Renal pelvis (tissue), 4 donors: ENCODE results near the gene PPFIA1. TPM values are rescaled to one million over a fixed set of nuclear protein-coding genes. Genes with fewer than 3 reads are reported as not detected.
"Not testable (repeated sequence)": the region's sequence is repeated elsewhere in the genome, so short reads cannot be mapped to it uniquely, and the experiment has no call there.

ENCODE experiments used
- DNase-seq: peaks from one replicate; pipeline ENCODE4 v3.0.0-alpha.2; 2013
- polyA plus RNA-seq, 3 donors: library from polyadenylated mRNA; unstranded; fragments of 120-200 nt; gene quantifications; one replicate each; pipeline ENCODE4 v1.2.1, GENCODE V29; 2013; ENCODE audit not compliant: insufficient read length in 3 of 3

PPFIA1 gene
- polyA plus RNA-seq, 3 donors: 46.3 to 60.2 (median 55.9) TPM

DNA sequence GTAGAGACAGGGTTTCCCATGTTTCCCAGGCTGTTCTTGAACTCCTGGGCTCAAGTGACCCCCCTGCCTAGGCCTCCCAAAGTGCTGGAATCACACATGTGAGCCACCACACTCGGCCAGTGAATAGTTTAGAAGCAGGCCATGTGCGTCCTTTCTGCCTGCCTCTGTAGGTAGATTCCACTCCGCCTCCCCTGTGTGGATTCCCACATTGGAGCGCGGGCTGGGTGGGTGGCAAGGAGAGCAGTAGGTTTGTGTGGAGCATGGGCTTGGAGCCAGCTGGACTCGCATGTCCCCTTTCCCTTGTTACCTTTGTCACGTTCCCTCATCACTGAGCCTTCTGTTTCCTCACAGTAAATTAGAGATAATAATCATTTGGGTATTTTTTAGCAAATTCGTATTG is 21.7 kb downstream of the PPFIA1 start:
- DNase-seq: no peak

DNA sequence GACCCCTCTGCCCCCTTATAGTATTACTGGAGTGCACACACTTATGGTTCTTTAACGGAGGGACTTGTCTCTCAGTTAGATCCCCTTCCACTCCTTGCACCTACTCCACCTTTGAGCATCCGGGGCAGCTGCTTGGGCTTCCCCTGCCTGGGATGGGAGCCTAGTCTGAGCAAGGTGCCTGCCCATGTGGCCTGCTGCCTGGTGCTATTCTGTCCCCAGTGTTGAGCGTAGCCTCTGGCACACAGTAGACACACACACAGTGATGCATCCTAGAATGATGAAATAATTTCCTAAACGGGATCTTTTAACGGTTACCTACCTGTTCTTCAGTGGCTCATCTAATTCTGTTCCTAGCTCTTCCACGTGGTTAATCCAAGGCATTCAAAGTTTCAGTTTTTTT is 22.4 kb downstream of the PPFIA1 start:
- DNase-seq: no peak

DNA sequence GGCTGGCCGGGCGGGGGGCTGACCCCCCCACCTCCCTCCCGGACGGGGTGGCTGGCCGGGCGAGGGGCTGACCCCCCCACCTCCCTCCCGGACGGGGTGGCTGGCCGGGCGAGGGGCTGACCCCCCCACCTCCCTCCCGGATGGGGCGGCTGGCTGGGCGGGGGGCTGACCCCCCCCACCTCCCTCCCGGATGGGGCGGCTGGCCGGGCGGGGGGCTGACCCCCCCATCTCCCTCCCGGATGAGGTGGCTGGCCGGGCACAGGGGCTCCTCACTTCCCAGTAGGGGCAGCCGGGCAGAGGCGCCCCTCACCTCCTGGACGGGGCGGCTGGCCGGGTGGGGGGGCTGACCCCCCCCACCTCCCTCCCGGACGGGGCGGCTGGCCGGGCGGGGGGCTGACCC is 24.7 kb downstream of the PPFIA1 start:
- DNase-seq: not testable (repeated sequence)

DNA sequence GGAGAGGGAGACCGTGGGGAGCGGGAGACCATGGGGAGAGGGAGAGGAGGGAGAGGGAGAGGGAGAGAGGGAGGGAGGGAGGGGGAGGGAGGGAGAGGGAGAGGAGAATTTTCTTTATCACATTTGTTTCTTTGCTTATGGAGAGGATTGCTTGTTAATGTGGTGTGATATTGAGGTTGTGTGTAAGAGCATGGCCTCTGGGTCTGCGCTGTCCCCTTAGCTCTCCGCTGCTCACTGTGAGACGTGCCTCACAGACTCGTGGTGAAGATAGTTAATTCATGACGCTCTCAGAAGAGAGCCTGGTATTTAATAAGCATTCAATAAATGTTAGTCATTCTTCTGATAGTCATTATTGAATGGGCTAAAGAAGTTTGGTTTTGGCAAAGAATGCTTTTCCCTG is 26.2 kb downstream of the PPFIA1 start:
- DNase-seq: no peak

DNA sequence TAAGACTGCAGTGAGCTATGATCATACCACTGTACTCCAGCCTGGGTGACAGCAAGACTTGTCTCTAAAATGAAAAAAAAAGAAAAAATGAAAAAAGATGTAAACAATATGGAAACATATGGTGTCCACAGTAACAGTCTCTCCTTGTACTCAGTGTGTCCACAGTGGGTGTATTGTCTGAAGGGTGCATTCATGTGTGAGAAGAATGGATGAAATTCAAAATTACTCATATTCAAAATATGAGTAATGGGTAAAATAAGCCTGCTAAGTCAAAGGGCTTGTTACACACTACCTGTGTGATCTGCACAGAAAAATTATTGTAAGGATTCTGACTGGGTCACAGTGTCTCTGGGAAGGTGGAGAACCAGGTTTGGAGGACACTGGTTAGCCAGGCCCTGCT is 26.9 kb downstream of the PPFIA1 start:
- DNase-seq: no peak

DNA sequence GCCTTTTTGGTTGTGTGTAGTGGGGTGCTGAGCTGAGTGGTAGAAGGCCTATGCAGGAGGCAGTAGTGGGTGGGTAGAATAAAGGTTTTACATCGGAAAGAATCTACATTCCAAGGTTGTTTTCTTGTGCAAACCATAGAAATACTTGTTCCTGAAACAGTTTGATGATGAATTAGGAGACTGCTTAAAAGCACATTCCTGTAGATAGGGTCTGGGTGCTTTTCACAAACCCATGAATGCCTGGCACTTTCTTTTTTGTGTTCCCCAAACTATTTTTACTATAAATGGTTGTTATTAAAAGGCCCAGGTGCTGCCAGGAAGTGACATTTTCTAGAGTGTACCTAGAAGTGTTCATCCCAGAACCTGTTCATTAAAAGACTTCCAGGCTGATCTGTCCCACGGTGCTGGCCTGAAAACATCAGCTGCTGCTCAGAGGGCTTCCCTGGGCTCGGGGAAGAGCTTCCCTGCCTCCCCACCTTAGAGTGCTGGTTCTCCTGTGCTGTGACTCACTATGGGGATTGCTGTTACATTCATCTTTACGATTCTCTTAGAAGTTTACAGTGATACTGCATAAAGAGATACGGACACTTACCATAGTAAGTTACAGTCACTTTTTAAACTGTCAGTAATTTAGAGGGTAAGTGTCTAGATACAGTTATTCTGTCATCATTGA is 27.9 kb downstream of the PPFIA1 start:
- DNase-seq: no peak

DNA sequence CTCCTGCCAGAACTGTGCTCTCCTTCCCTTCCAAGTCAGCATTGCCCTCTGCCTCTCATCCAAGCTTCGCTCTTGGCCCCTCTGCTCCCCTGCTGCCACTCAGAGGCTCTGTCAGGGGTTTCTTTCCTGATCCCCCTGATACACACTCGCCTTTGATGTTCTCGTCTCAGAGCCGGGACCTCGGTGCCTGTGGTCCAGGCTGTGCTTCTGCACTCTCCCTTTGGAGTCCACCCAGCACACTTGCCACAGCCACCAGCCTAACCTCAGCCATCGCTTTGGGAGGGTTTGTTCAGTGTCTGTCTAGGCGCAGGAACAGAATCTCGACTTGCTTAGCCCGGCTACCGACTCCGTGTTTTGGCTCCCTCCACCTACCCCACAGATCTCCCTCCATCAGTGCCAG is 29.1 kb downstream of the PPFIA1 start:
- DNase-seq: no peak

DNA sequence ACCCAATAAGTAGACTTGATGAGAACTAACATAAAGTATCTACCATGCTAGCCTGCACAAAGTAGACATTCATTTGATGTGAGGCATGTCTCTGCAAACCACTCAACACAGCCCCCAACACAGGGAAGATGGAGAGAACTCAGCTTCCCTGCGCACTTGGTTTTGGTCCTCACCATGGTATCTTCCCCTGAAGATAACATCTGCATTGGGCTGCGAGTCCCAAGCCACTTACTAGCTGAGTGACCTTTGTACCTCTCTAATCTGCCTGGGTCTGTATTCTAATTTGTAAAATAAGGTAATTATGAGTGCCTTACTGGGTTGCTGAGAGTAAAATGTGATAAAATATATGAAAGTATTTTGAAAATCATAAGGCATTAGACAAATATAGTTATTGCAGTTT is 30.7 kb downstream of the PPFIA1 start:
- no peak for DNase-seq

DNA sequence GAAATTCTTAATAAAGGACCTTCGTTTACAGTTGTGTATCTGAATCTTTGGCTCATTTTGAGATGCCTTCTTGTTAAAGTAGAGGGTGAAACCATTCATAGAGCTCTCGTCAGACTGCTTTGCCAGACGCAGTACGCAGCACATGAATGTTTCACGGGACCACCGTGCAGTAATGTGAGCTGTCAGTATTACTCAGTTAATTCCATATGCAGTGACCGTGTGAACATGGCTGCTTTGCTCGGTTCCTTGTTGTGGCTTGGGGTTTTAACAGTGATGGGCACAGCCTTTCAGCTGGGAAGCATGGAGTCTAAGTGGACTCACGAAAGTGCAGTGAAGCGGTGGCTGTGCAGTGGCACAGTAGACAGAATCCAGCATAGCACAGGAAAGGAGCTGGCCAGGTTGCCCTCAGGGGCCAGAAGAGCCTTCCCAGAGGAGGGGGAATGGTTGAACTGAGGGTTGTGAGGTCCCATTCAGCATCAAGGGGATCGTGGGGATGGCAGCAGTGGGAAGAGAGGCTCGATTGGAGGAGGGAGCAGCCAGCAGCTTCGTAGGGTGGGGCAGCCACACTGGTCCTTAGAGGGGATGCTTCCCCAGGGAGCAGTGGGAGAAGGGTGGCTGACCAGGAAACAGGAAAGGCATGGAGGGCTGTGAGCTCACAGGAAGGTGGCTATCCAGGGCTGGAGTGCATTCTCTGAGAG is 31.4 kb downstream of the PPFIA1 start:
- DNase-seq: no peak

DNA sequence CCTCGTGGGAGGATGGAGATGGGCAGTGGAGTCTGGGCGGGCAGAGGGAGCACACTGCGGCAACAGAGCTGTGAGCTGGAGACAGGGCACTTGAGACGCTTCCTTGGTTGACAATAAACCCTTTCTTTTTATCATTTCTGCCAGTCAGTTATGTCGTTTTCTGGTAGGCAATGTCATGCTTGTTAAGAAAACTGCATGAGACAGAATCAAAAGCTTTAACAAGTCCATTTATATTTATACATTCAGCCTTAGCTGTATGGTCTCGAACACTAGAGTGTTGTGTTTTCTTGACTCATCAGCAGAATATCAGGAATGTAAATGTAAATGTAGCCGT is 31.9 kb downstream of the PPFIA1 start:
- no peak for DNase-seq

DNA sequence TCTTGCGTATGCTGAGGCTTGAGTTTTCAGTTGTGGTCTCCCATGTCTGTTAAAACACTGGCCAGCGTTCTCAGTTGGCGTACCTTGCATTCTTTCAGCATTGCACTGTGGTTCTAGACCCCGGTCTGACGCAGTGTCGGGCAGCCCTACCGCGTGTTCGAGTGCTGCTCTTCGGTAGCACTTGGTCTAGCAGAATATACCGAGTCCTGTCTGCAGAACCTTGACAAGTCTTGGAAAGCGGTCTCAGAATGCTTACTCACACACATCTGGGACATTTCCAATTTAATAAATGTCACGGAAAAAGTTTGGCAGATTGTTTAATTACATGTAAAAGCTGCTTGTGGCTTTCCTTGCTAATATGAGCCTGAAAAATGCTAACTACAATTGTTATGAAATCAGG is 32.6 kb downstream of the PPFIA1 start:
- DNase-seq: no peak

DNA sequence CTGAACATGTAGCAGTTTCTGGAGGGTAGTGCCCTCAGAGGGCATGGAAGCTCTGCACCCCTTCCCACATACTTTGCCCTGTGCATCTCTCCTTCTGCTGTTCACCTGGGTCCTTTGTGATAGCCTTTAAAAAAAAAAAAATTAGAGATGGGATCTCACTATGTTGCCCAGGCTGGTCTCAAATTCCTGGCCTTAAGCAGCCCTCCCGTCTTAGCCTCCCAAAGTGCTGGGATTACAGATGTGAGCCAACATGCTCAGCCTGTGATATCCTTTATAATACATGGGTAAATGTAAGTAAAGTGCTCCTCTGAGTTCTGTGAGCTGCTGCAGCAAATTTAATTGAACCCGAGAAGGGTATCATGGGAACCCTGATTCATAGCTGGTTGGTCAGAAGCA is 33.7 kb downstream of the PPFIA1 start:
- no peak for DNase-seq

DNA sequence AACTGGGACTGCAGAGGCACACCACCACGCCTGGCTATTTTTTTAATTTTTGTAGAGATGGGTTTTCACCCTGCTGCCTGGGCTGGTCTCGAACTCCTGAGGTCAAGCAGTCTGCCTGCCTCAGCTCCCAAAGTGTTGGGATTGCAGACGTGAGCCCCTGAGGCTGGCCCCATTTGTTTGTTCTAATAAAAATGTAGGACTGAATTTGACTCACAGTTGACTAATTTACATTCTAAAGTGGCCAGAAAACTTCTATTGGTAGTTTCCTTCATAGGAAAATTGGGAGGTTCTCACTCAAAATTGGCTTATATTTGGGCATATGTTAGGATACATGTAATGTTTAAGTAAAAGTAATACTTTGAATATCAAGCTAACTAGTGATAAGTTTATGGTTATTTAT is 35.0 kb downstream of the PPFIA1 start:
- no peak for DNase-seq

DNA sequence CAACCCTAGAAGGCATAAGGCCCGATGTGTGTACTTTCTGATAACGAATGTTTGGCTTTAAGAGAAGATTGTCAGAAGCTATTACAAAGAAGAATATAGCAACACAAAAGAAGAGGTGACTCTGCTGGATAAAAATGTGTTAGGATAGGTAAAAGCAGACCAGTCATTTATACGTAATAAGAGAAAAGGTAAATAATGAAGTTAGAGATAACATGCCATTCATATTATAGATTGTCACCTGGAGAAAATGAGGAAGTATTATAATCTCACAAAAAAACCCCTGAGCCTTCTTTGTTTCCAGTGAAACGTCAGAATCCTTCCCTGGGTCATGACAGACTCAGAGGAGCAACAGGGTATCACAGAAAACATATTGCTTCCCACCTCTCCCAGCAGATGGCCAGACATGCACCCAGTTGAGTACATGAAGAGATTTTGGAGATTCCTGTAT is 36.1 kb downstream of the PPFIA1 start:
- DNase-seq: no peak

DNA sequence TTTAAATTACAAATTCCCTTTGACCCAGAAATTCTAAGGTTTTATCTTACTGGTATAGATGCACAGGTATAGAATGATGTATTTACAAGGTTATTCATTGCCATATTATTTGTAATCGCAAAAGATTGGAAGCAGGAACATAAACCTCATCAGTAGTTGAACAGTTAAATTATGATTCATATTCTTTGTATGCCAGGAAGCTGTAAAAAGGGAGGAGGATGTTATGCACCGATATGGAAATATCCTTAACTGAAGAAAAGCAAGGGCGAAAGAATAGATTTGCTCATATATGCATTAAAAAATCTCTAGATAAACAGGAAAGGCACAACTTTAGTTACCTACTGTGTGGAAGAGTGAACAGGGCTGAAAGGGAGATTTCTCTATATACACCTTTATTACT is 36.7 kb downstream of the PPFIA1 start:
- DNase-seq: no peak

DNA sequence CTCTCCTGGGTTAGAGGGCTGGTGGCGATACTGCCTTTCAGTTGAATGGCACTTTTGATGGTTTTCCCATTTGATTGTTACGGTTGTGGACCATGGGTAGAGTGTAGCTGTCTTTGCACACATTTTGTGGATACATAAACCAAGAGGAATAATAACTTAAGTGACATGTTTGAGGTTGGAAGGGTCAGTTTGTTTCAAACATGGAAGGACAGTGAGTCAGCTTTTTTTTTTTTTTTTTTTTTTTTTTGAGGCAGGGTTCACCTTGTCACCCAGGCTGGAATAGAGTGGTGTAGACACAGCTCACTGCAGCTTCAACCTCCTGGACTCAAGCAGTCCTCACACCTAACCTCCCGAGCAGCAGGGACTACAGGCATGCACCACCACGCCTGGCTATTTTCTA is 41.1 kb downstream of the PPFIA1 start:
- DNase-seq: no peak

DNA sequence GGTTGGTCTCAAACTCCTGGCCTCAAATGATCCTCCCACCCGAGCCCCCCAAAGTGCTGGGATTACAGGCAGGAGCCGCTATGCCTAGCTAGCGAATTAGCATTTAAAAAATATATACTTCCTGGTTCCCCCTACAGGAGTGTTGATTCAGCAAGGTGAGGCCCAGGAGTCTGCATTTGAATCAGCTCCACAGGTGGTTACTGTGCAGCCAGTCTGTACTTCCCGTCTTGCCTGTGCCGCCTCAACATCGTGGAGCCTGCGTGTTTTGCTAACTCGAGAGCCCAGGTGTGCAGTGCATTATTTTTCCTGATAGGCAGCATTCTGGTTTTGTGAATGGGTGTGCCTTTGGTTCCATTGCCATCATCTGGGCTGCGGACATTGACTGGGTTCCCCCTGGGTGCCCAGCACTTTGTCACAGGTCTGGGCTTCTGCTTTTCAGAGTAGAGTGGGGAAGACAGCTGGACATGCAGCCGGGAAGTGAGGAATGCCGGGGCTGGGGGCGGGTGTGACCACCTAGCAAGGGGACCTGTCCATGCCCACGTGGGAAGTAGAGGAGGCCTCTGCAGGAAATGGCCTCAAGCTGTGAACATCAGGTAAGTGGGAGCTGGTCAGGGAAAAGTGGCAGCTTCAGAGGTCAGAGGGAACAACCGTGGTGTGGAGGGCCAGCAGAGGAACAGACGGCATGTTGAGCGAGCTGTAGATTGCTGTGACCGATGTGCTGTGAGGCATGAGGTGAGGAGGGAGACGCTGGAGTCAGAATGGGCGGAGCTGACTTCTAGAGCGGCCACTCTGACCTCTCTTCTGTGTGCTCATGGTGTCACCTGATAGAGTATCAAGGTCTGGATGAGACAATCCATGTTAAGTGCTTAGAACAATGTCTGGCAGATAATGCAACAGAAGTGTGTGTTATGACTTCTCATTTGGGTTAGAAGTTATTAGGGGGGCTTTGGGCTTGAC is 42.2 kb downstream of the PPFIA1 start:
- no peak for DNase-seq

DNA sequence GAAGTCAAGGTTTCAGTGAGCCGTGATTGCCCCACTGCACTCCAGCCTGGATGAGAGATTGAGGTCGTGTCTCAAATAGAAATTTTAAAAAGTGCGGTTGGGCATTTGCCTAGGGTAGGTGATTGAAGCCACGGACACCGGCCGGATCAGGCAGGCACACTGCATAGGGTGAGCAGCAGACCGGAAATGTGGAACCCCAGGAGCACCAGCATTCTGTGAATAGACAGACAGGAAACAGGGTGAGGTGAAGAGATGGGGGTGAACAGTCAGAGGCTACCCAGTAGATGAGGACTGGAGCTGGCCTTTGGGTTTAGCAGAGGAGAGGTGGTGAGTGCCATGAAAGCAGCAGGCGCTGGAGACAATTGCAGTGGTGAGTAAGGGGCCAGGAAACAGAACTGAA is 43.5 kb downstream of the PPFIA1 start:
- DNase-seq: no peak

DNA sequence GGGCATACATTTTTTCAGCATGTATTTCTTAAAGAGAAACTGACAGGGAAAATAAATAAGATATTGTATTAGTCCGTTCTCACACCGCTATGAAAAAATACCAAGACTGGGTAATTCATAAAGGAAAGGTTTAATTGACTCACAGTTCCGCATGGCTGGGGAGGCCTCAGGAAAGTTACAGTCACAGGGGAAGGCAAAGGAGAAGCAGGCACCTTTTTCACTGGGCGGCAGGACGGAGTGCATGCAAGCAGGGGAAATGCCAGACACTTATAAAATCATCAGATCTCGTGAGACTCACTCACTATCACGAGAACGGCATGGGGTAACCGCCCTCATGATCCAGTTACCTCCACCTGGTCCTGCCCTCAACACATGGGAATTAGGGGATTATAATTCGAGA is 44.2 kb downstream of the PPFIA1 start:
- DNase-seq: no peak

DNA sequence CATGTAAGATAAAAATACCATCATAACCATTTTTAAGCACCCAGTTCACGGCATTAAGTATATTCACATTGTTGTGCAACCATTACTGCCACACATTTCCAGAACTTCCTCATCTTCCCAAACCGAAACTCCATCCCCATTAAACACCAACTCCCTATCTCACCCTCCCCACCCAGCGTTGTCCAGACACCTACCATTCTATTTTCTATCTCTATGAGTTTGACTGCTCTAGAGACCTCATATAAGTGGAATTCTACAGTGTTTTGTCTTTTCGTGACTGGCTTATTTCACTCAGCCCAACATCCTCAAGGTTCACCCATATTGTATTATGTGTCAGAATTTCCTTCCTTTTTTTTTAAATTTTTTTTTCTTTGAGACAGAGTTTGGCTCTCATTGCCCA is 45.2 kb downstream of the PPFIA1 start:
- no peak for DNase-seq

DNA sequence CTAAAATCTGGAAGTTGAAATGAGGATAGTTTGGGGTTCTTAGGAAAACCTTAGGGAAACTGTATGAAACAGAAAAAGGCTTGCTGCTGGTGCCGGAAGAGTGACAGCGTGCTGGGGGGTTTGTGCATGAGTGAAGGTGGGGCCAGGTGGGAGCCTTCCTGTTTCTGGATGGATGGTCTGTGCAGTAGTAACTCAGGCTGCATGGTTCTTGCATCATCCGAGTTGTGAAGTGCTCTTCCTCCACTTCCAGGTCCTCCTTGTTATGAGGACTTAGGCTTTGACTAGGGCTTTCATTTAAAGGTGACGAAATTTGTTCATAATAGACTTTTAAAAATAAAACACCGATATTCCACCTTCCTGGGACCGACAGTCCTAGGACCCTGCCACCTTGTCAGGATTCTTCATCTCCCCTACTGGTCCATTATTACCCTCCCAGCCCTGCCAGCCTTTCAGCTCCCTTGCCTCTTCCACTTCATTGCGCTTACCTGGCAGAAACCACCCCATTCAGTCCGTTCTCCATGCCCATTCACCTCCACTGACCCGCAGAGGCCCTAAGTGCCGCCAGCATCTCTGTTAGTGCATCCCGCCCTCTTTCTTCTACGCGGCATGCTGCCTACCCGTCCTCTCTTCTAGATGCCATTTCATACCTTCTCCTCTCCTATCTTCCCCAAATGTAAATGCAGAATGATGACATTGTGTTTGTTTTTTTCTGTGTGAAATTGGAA is 47.3 kb downstream of the PPFIA1 start:
- DNase-seq: no peak

DNA sequence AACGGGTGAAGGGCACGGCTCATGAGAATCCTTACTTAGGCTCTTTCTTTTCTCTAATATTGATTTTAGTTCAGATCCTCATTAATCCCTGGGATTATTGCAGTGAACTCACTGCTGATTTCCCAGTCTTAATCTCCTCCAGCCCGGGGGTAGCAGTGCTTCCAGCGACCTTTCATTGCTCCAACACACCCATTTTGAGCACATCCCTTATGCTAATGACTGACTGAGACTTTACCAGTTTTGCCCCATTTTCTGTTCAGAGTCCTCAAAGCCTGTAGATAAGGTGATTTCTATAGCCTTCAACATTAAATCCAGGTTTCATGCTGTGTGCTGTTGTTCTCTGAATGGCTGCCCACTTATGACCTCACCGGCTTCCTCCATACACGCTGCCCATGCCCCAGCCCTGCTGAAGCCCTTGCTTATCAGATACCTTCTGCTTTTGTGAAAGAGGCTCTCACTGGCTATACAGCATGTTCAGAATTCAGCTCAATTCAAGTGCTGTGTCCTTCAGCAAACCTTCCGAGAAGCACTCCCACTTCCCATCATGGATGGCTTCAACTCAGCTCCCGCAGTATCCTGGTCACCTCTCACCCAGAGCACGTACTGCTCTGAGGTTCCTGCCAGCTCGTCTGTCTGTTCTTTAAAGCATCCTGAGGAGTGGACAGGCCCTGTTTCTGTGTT is 49.0 kb downstream of the PPFIA1 start:
- DNase-seq: no peak
